Ishikawa (cell line): ENCODE measurements around the gene HOXB9.

ENCODE experiments used
- CEBPB ChIP-seq: IDR thresholded peaks from 2 replicates; pipeline ENCODE4 v1.6.1; 2012
- CREB1 ChIP-seq: IDR thresholded peaks from 2 replicates; pipeline ENCODE4 v1.6.1; 2012; ENCODE audit warnings: low read depth
- EGR1 ChIP-seq: IDR thresholded peaks from 2 replicates; pipeline ENCODE4 v1.6.1; 2012
- EP300 ChIP-seq: IDR thresholded peaks from 2 replicates; pipeline ENCODE4 v1.6.1; 2012; ENCODE audit warnings: borderline replicate concordance
- FOXM1 ChIP-seq: IDR thresholded peaks from 2 replicates; pipeline ENCODE4 v1.6.1; 2012; ENCODE audit warnings: low read depth, borderline replicate concordance
- MAX ChIP-seq: IDR thresholded peaks from 2 replicates; pipeline ENCODE4 v1.6.1; 2012
- NFIC ChIP-seq: IDR thresholded peaks from 2 replicates; pipeline ENCODE4 v1.6.1; 2012
- RAD21 ChIP-seq: IDR thresholded peaks from 2 replicates; pipeline ENCODE4 v1.6.1; 2012; ENCODE audit warnings: low read depth
- REST ChIP-seq: IDR thresholded peaks from 2 replicates; pipeline ENCODE4 v1.6.1; 2012; ENCODE audit warnings: low read depth, mild to moderate bottlenecking
- TAF1 ChIP-seq: IDR thresholded peaks from 2 replicates; pipeline ENCODE4 v1.6.1; 2012; ENCODE audit warnings: low read depth, mild to moderate bottlenecking
- TCF12 ChIP-seq: IDR thresholded peaks from 2 replicates; pipeline ENCODE4 v1.6.1; 2012; ENCODE audit warnings: low read depth
- TEAD4 ChIP-seq: IDR thresholded peaks from 2 replicates; pipeline ENCODE4 v1.6.1; 2012
- USF1 ChIP-seq: IDR thresholded peaks from 2 replicates; pipeline ENCODE4 v1.6.1; 2012
- YY1 ChIP-seq: IDR thresholded peaks from 2 replicates; pipeline ENCODE4 v1.6.1; 2012; ENCODE audit warnings: low read depth
- ZBTB7A ChIP-seq: IDR thresholded peaks from 2 replicates; pipeline ENCODE4 v1.6.1; 2012; ENCODE audit warnings: low read depth

The HOXB9 gene

GRCh38 chr17:48601539-48602425 lies 24.4 kb downstream of the HOXB9 start:
- TF ChIP-seq CEBPB (no peak), FOXM1 (no peak), NFIC (no peak), TAF1 (no peak), CREB1 (no peak), MAX (no peak), YY1 (no peak)

- TF ChIP-seq EP300, result no peak
- TF ChIP-seq REST, result no peak
- TF ChIP-seq NFIC, result no peak
- TF ChIP-seq USF1, result no peak
- no peak for TF ChIP-seq TAF1
- no peak for TF ChIP-seq FOXM1
- TF ChIP-seq RAD21, result no peak
- TF ChIP-seq YY1, result no peak
- TF ChIP-seq TEAD4, result no peak
- no peak for TF ChIP-seq ZBTB7A
- no peak for TF ChIP-seq EGR1
- no peak for TF ChIP-seq CEBPB
- TF ChIP-seq TCF12, result no peak
These were observed 25.0 kb downstream of the HOXB9 start for GRCh38 chr17:48601207-48601538.

- no peak for TF ChIP-seq CREB1
- no peak for TF ChIP-seq REST
These were observed 25.7 kb downstream of the HOXB9 start for GRCh38 chr17:48600244-48601098.

GRCh38 chr17:48599354-48599753 lies 26.8 kb downstream of the HOXB9 start:
- TF ChIP-seq TAF1 (no peak), CREB1 (no peak), USF1 (no peak), RAD21 (no peak), NFIC (no peak), EP300 (no peak), TEAD4 (no peak), CEBPB (no peak), TCF12 (no peak), REST (no peak), FOXM1 (no peak)

GRCh38 chr17:48598736-48599135 lies 27.4 kb downstream of the HOXB9 start:
- TF ChIP-seq YY1 (no peak), ZBTB7A (0 out of 2 replicates have a peak, but pooled peaks have one; percentile 11)
